ENCODE data around the gene ABHD13.
"Not testable (repeated sequence)": the region's sequence is repeated elsewhere in the genome, so short reads cannot be mapped to it uniquely, and the experiment has no call there.

The ABHD13 gene

DNA sequence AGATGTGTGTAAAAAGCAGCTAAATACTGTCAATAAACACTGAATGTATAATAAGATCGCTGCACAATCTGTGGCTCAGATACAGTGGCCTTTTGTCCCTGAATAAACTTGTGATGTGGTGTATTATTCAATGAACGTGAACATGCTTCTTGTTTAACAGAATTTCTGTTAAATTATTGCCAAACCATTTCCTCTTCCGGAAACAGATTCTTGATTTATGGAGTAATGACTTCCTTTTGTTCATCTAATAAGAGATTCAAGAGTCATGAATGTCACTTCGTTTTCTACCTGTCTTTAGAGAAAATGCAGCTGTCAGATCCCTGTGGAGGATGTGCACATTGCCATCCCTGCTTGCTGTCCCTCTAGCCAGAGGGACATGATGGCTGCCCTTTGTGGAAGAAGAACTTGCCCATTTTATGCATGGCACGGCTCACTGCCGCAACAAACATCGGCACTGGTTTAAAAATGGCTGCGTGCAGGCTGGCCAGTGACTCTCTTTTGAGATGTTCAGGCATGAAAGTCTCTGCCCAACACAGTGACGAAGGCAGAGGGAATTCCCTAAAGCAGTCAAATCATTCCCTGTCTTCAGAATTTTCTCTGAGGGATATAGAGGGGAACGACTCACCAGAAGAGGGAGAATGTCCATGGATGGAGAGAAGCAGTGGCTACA, 48.3 kb downstream of the ABHD13 start:
- DNase-seq (ENCODE audit: insufficient read length, low spot score) (no peak), FAIRE-seq (no peak)
- TF ChIP-seq, protein P1, sequence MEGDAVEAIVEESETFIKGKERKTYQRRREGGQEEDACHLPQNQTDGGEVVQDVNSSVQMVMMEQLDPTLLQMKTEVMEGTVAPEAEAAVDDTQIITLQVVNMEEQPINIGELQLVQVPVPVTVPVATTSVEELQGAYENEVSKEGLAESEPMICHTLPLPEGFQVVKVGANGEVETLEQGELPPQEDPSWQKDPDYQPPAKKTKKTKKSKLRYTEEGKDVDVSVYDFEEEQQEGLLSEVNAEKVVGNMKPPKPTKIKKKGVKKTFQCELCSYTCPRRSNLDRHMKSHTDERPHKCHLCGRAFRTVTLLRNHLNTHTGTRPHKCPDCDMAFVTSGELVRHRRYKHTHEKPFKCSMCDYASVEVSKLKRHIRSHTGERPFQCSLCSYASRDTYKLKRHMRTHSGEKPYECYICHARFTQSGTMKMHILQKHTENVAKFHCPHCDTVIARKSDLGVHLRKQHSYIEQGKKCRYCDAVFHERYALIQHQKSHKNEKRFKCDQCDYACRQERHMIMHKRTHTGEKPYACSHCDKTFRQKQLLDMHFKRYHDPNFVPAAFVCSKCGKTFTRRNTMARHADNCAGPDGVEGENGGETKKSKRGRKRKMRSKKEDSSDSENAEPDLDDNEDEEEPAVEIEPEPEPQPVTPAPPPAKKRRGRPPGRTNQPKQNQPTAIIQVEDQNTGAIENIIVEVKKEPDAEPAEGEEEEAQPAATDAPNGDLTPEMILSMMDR (IDR thresholded peaks at IDR 0.05; ENCODE audit: insufficient read depth, missing control alignments), result no peak

DNA sequence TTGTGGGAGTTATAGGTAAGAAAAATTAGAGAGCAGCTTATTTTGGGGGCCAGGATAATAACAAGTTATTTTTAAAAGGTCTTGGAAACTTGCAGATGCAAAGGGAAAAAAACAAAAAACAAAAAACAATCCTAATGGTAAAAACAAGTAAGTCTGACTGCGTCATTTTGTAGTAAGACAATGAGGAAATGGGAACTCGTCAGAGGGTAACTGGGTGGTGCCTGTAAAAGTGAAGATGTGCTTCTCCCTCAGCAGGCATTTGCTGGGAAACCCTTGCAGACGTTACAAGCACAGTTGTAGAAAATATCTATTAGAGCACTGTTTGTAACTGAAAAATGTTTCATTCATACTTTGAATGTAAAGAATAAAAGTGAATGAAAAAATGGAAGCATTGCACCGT, 49.2 kb downstream of the ABHD13 start:
- FAIRE-seq (no peak), DNase-seq (ENCODE audit: insufficient read length, low spot score) (no peak)
- TF ChIP-seq, protein P1 (IDR thresholded peaks at IDR 0.05; ENCODE audit: insufficient read depth, missing control alignments), result no peak

DNA sequence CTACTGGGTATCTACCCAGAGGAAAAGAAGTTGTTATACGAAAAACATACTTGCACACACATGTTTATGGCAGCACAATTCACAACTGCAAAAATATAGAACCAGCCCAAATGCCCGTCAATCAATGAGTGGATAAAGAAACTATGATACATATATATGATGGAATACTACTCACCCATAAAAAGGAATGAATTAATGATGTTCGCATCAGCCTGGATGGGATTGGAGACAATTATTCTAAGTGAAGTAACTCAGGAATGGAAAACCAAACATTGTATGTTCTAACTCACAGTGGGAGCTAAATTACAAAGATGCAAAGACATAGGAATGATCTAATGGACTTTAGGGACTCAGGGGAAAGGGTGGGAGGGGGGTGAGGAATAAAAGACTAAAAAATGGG, 49.7 kb downstream of the ABHD13 start:
- not testable (repeated sequence) for DNase-seq (ENCODE audit: insufficient read length, low spot score); FAIRE-seq

DNA sequence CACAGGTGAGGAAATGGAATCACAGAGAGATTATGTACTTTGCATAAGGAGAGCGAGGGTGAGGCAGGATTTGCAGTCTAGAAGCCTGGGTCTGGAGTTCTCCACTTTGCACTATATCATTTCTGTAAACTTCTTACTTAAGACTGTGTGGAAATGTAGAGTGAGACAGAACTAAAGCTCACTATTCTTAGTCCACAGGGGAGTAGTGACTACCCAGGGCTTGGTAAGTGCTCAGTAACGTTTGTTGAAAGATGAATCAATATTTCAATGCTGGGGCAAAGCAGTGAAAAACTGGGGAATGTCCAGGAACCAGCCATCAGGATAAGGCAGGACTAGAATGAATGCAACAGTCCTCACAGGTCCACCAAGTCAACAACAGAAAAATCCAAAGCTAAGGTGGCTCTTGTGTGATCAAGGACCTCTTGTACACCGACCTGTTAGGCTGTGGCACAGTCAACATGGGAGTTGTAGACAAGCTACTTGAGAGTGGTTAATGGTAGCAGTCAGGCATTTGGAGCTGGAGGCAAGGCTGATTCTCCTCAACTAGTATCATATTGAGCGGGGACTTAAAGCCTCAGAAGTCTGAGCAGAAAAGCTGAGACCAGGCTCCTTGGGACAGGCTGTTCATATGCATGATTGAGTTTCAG, 50.4 kb downstream of the ABHD13 start:
- FAIRE-seq (no peak), DNase-seq (ENCODE audit: insufficient read length, low spot score) (no peak)

DNA sequence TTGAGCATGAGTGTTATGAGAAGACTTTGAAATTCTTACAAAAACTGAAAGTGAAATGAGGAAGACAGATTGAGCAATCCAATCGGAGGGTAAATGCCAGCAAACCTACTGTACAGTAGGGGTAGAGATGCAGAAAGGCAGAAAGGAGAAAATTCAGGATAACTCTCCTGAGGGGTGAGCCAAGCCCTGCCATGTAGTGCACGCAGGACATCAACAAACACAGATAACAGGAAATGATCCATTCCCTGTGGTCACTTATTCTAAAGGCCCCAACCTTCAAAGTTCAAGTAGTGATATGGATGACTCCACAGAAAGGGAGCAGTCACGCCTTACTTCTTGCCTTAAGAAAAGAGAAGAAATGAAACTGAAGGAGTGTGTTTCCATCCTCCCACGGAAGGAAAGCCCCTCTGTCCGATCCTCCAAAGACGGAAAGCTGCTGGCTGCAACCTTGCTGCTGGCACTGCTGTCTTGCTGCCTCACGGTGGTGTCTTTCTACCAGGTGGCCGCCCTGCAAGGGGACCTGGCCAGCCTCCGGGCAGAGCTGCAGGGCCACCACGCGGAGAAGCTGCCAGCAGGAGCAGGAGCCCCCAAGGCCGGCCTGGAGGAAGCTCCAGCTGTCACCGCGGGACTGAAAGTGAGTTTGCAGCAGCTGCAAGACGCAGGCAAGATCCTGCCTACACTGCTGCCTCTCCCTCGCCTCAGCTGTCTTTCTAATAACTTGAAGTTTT, 51.6 kb downstream of the ABHD13 start, which contains the start of gene TNFSF13B:
Gene TNFSF13B (plus strand): TSS at position 118 of the 728 bp plus-strand sequence. CDS start 178 bp downstream, at position 296.
- TF ChIP-seq, protein P1 (IDR thresholded peaks at IDR 0.05; ENCODE audit: insufficient read depth, missing control alignments), result no peak
- no peak for FAIRE-seq
- DNase-seq (ENCODE audit: insufficient read length, low spot score), result no peak

More for the DNA sequence above, 50.4 kb downstream of the ABHD13 start:
- TF ChIP-seq, protein P1 (IDR thresholded peaks at IDR 0.05; ENCODE audit: insufficient read depth, missing control alignments), result no peak

DNA sequence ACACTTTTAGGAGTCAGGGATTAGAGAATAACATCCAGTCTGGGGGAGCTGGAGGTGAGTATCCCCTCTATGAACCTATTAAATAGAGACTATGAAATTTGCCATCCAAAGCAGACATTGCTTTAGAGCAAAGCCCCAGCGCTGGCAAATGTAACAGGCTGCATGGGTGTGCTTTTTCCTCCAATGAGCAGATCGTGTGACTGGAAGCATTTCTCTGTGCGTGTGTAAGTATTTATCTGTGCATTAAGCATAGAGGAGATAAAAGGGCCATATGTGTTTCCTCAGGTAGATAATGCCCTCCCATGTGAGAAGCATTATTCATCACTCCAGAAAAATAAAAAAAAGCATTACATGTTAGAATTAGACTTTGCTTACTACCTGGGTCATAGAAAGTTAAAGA, 52.2 kb downstream of the ABHD13 start:
- FAIRE-seq (no peak), DNase-seq (ENCODE audit: insufficient read length, low spot score) (no peak)
- TF ChIP-seq, protein P1 (IDR thresholded peaks at IDR 0.05; ENCODE audit: insufficient read depth, missing control alignments), result no peak

DNA sequence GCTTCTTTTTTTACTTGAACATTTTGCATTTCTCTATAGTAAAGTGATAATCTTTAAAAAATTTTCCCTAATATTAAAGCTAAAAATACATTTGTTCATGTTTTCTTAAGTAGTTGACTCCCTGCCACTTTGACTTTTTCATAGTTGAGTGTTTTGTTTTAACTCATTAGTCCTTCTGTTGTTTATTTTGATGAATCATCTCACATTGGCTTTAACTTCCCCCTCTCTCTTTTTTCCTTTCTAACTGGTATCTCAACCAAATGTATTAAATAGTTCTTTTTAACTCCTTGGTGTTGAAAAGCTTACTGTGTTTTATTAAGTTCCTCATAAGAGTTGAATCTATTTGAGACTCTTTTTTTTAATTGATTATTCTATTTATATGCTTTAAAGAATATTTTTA, 54.1 kb downstream of the ABHD13 start:
- DNase-seq (ENCODE audit: insufficient read length, low spot score), result no peak
- TF ChIP-seq, protein P1 (IDR thresholded peaks at IDR 0.05; ENCODE audit: insufficient read depth, missing control alignments), result no peak
- FAIRE-seq, result no peak
